Activated CD8-positive, alpha-beta memory T cell treated with anti-CD3 and anti-CD28 coated beads, Interleukin-2, amount 10 ng/mL, durations not matched to agents 7 days and 5 days (primary cell): ENCODE measurements around the gene KCNAB1. TPM values are rescaled to one million over a fixed set of nuclear protein-coding genes. Genes with fewer than 3 reads are reported as not detected.

ENCODE experiments used
- ATAC-seq: fragments of 150-1000 bp; cut with Tn5 transposase; one replicate; pipeline ENCODE4 v1.10.0; 2021; ENCODE audit warnings: moderate library complexity
- CTCF ChIA-PET: fragments of 350-600 bp; sonication (Branson Sonifier 250); formaldehyde crosslinking; loops from one replicate; lab custom pipeline; 2021; ENCODE audit warnings: antibody characterized with exemption; lab: Charles Lee
- DNase-seq: peaks from one replicate; pipeline ENCODE4 v3.0.0-alpha.2; 2020
- H3K27ac Mint-ChIP-seq: one replicate; pipeline ENCODE4 v1.8.0; 2021; ENCODE audit warnings: mild to moderate bottlenecking, mixed read lengths
- H3K27me3 Mint-ChIP-seq: one replicate; pipeline ENCODE4 v1.8.0; 2021; ENCODE audit warnings: mixed read lengths
- H3K36me3 Mint-ChIP-seq: one replicate; pipeline ENCODE4 v1.8.0; 2021; ENCODE audit warnings: mild to moderate bottlenecking, mixed read lengths
- H3K4me1 Mint-ChIP-seq: one replicate; pipeline ENCODE4 v1.8.0; 2021; ENCODE audit warnings: mixed read lengths
- H3K4me3 Mint-ChIP-seq: one replicate; pipeline ENCODE4 v1.8.0; 2021; ENCODE audit warnings: mild to moderate bottlenecking, moderate library complexity, mixed read lengths
- H3K9me3 Mint-ChIP-seq: one replicate; pipeline ENCODE4 v1.8.0; 2022; ENCODE audit warnings: low read depth, mixed read lengths
- total RNA-seq, 2 experiments: library from RNA; stranded (reverse); gene quantifications; one replicate each; pipeline ENCODE4 v1.2.3, GENCODE V29; 2021

The KCNAB1 gene
- total RNA-seq, 2 experiments from 2014 or later = 0.19 TPM; not detected in 1

- DNase-seq = no peak
- H3K9me3 Mint-ChIP-seq = no peaks in the 10 kb centered on the region
- no peaks in the 10 kb centered on the region for H3K36me3 Mint-ChIP-seq
- H3K4me3 Mint-ChIP-seq = no peak overlapping the region
- H3K4me1 Mint-ChIP-seq = no peaks in the 10 kb centered on the region
- CTCF ChIA-PET = interaction anchor here (1.2 to 1.4 kb wide), 2 partner anchors 9 to 15 kb away, joined by 3 to 4 read pairs; no protein-coding TSS in a partner anchor
- ATAC-seq = no peak
- peaks cover 15% of the 10 kb centered on the region for H3K27me3 Mint-ChIP-seq
- H3K27ac Mint-ChIP-seq = no peak overlapping the region
These were observed 339.1 kb downstream of the KCNAB1 start for GRCh38 chr3:156459434-156459833.

DNA sequence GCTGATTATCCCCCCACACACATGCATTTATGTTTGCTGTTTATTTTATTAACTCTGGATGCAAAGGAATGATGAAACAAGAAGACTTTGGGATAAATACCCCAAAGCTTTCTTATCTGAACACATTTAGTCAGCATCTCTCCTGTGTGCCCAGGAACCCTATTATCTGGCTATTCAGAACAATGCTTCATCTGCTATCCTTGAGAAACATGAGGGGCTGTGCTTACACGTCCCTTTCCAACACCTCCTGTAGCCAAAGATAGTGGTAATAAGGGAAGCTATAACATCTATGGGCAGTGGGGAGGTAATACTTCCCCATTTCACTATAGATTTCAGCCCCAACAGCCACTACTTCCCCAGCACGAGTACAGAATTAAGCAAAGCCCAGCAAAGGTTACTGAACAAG is 339.8 kb downstream of the KCNAB1 start:
- H3K9me3 Mint-ChIP-seq = no peaks in the 10 kb centered on the region
- H3K4me3 Mint-ChIP-seq = no peak overlapping the region
- DNase-seq (no peak), ATAC-seq (no peak)
- H3K4me1 Mint-ChIP-seq = no peaks in the 10 kb centered on the region
- H3K27me3 Mint-ChIP-seq = peaks cover 15% of the 10 kb centered on the region
- H3K27ac Mint-ChIP-seq = no peak overlapping the region
- CTCF ChIA-PET = no interaction called here
- no peaks in the 10 kb centered on the region for H3K36me3 Mint-ChIP-seq

DNA sequence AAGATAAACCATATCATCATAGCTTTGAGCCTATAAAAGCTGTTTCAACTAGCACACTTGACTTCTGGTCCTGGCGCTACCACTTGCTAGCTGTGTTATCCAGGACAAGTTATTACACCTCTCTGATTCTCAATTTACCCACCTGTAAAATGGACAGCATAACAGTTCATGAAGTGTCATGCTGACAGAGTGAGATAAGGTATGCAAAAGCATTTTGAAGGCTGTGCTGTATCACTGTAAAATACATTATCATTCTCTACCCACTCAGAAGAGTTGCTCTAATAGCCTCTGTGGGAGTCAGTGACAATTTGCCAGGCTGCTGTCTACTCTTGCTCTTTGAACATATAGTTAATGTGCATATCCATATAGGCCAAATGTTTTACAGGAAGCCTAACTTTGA is 341.5 kb downstream of the KCNAB1 start:
- DNase-seq = no peak
- Mint-ChIP-seq H3K27me3 (peaks cover 17% of the 10 kb centered on the region), H3K4me3 (no peak overlapping the region), H3K4me1 (no peaks in the 10 kb centered on the region), H3K36me3 (no peaks in the 10 kb centered on the region), H3K9me3 (no peaks in the 10 kb centered on the region), H3K27ac (no peak overlapping the region)
- CTCF ChIA-PET = interaction anchor here (1.2 to 1.4 kb wide), 3 partner anchors 10 to 48 kb away, joined by 3 to 4 read pairs (median 3); no protein-coding TSS in a partner anchor
- ATAC-seq = no peak

GRCh38 chr3:156463123-156463522 is 342.7 kb downstream of the KCNAB1 start:
- Mint-ChIP-seq H3K36me3 (no peaks in the 10 kb centered on the region), H3K27ac (no peak overlapping the region), H3K27me3 (peaks cover 19% of the 10 kb centered on the region), H3K9me3 (no peaks in the 10 kb centered on the region), H3K4me1 (no peaks in the 10 kb centered on the region), H3K4me3 (no peak overlapping the region)
- ATAC-seq (no peak), DNase-seq (no peak)
- CTCF ChIA-PET = no interaction called here

DNA sequence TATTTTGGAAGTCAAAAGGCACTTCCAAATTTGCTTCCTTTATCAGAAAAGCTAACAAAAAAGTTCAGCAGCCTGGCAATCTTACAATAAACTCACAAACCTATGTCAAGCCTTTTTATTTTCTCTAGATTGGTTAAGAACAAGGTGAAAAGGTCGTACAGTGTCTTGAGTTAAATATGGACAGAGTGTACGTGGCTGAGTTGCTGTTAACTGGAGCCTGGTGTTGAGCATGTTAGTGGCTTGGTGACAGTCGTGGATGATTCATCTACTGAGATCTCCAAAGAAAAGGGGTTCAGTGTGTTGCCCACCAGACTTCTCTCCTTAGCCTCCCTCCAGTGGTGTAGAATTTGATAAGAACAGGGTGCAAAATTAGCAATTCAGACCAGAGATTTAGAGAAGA is 344.8 kb downstream of the KCNAB1 start:
- ATAC-seq (no peak), DNase-seq (no peak)
- no peaks in the 10 kb centered on the region for H3K4me1 Mint-ChIP-seq
- H3K27ac Mint-ChIP-seq = no peak overlapping the region
- H3K9me3 Mint-ChIP-seq = no peaks in the 10 kb centered on the region
- H3K4me3 Mint-ChIP-seq = no peak overlapping the region
- peaks cover 19% of the 10 kb centered on the region for H3K27me3 Mint-ChIP-seq
- CTCF ChIA-PET = interaction anchor here (1.4 to 2.4 kb wide), 2 partner anchors 9 to 16 kb away, joined by 3 to 11 read pairs; no protein-coding TSS in a partner anchor
- H3K36me3 Mint-ChIP-seq = no peaks in the 10 kb centered on the region

GRCh38 chr3:156469456-156469855 is 349.1 kb downstream of the KCNAB1 start:
- H3K9me3 Mint-ChIP-seq = no peaks in the 10 kb centered on the region
- ATAC-seq (no peak), DNase-seq (no peak)
- H3K27me3 Mint-ChIP-seq = peaks cover 27% of the 10 kb centered on the region
- CTCF ChIA-PET = interaction anchor here (1.6 kb wide), 1 partner anchor 613 kb away, joined by 3 read pairs; no protein-coding TSS in a partner anchor
- H3K36me3 Mint-ChIP-seq = no peaks in the 10 kb centered on the region
- H3K4me3 Mint-ChIP-seq = no peak overlapping the region
- H3K4me1 Mint-ChIP-seq = no peaks in the 10 kb centered on the region
- no peak overlapping the region for H3K27ac Mint-ChIP-seq

DNA sequence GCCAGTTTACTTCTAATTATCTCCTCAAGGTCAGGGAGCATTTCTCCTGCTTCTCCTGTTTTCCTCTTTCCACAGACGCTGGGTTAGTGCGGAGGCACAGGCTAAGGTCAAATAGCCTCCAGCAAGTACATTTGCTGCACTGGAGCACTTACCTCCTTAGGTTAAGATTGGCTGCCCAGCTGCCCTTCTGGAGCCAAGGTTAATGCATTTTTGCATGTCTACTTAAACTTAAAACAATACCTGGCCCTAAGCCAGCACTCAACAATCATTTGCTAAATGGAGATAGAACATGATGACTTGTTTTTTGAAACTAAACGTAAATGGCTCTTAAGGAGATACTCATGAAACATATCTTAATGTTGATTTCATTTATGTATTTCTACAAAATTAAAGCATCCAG is 351.1 kb downstream of the KCNAB1 start:
- H3K4me3 Mint-ChIP-seq = no peak overlapping the region
- H3K27me3 Mint-ChIP-seq = peaks cover 33% of the 10 kb centered on the region
- DNase-seq (no peak), ATAC-seq (no peak)
- no peak overlapping the region for H3K27ac Mint-ChIP-seq
- no peaks in the 10 kb centered on the region for H3K36me3 Mint-ChIP-seq
- CTCF ChIA-PET = interaction anchor here (1.0 to 1.3 kb wide), 3 partner anchors 10 to 666 kb away, joined by 3 to 6 read pairs (median 3); no protein-coding TSS in a partner anchor
- no peaks in the 10 kb centered on the region for H3K9me3 Mint-ChIP-seq
- H3K4me1 Mint-ChIP-seq = no peaks in the 10 kb centered on the region

DNA sequence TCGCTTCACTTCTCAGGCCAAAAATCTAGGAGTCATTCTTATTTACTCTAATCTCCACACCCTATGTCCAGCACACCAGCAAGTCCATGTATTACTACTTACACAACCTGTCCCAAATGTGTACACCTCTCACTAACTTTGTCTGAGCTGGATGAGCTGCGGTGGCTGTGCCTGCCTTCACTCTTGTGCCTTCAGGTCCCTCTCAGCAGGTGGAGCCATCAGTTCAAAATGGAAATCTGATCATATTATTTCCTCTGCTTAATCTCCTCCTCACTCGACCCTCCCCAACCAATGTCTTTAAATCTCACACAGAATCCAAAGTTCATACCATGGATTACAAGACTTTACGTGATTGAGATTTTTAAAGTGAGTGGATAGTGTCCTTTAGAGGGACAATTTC is 351.8 kb downstream of the KCNAB1 start:
- Mint-ChIP-seq H3K27me3 (peaks cover 35% of the 10 kb centered on the region), H3K36me3 (no peaks in the 10 kb centered on the region), H3K9me3 (no peaks in the 10 kb centered on the region), H3K4me3 (no peak overlapping the region), H3K27ac (no peak overlapping the region), H3K4me1 (no peaks in the 10 kb centered on the region)
- DNase-seq (no peak), ATAC-seq (no peak)
- CTCF ChIA-PET = interaction anchor here (1.0 to 3.3 kb wide), 4 partner anchors 11 to 665 kb away, joined by 3 to 24 read pairs (median 4); no protein-coding TSS in a partner anchor

DNA sequence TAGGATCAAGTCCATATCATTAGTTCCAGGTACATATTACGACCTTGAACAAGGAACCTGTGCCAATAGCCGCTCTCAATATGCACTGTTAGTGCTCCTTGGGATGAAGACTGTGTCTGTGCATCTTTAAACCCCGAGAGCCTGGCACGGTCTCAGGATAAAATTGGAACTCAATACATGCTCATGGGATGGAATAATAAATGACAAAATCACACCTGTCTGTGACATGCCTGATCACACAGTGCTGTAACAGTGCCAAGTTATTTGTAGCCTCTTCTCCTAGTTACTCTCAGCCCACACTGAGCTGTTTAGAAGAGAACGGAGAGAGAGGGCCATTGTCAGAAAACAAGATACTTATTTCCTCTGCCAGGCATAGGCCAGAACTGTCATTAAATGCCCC is 352.3 kb downstream of the KCNAB1 start:
- no peak for DNase-seq
- no peaks in the 10 kb centered on the region for H3K36me3 Mint-ChIP-seq
- no peak for ATAC-seq
- H3K9me3 Mint-ChIP-seq = no peaks in the 10 kb centered on the region
- peaks cover 37% of the 10 kb centered on the region for H3K27me3 Mint-ChIP-seq
- CTCF ChIA-PET = interaction anchor here (1.3 to 3.3 kb wide), 3 partner anchors 11 to 37 kb away, joined by 6 to 24 read pairs (median 24); no protein-coding TSS in a partner anchor
- H3K4me1 Mint-ChIP-seq = no peaks in the 10 kb centered on the region
- no peak overlapping the region for H3K27ac Mint-ChIP-seq
- H3K4me3 Mint-ChIP-seq = no peak overlapping the region

- H3K4me1 Mint-ChIP-seq = no peaks in the 10 kb centered on the region
- H3K4me3 Mint-ChIP-seq = no peak overlapping the region
- no peaks in the 10 kb centered on the region for H3K9me3 Mint-ChIP-seq
- CTCF ChIA-PET = interaction anchor here (2.9 to 3.3 kb wide), 2 partner anchors 10 to 36 kb away, joined by 24 read pairs; no protein-coding TSS in a partner anchor
- DNase-seq (no peak), ATAC-seq (no peak)
- H3K27me3 Mint-ChIP-seq = peaks cover 36% of the 10 kb centered on the region
- H3K27ac Mint-ChIP-seq = no peak overlapping the region
- no peaks in the 10 kb centered on the region for H3K36me3 Mint-ChIP-seq
These were observed 353.0 kb downstream of the KCNAB1 start for GRCh38 chr3:156473341-156473740.

- no peaks in the 10 kb centered on the region for H3K4me1 Mint-ChIP-seq
- ATAC-seq = no peak
- H3K27ac Mint-ChIP-seq = no peak overlapping the region
- peaks cover 35% of the 10 kb centered on the region for H3K27me3 Mint-ChIP-seq
- no peak for DNase-seq
- no peaks in the 10 kb centered on the region for H3K36me3 Mint-ChIP-seq
- H3K9me3 Mint-ChIP-seq = no peaks in the 10 kb centered on the region
- CTCF ChIA-PET = interaction anchor here (0.6 to 3.3 kb wide), 8 partner anchors 9 to 594 kb away, joined by 3 to 24 read pairs (median 4); no protein-coding TSS in a partner anchor
- H3K4me3 Mint-ChIP-seq = no peak overlapping the region
These were observed 354.4 kb downstream of the KCNAB1 start for GRCh38 chr3:156474560-156475389.

GRCh38 chr3:156477323-156477722 is 356.9 kb downstream of the KCNAB1 start:
- peaks cover 11% of the 10 kb centered on the region for H3K4me1 Mint-ChIP-seq
- no peaks in the 10 kb centered on the region for H3K36me3 Mint-ChIP-seq
- CTCF ChIA-PET = no interaction called here
- H3K27ac Mint-ChIP-seq = no peak overlapping the region
- no peaks in the 10 kb centered on the region for H3K9me3 Mint-ChIP-seq
- no peak overlapping the region for H3K4me3 Mint-ChIP-seq
- ATAC-seq = no peak
- peaks cover 22% of the 10 kb centered on the region for H3K27me3 Mint-ChIP-seq
- no peak for DNase-seq

GRCh38 chr3:156478891-156479290 is 358.5 kb downstream of the KCNAB1 start:
- ATAC-seq (no peak), DNase-seq (no peak)
- CTCF ChIA-PET = interaction anchor here (1.3 to 3.7 kb wide), 3 partner anchors 29 to 32 kb away, joined by 3 to 16 read pairs (median 8); no protein-coding TSS in a partner anchor
- peaks cover 17% of the 10 kb centered on the region for H3K27me3 Mint-ChIP-seq
- H3K4me1 Mint-ChIP-seq = peaks cover 26% of the 10 kb centered on the region
- H3K36me3 Mint-ChIP-seq = peaks cover 1% of the 10 kb centered on the region
- H3K4me3 Mint-ChIP-seq = no peak overlapping the region
- no peak overlapping the region for H3K27ac Mint-ChIP-seq
- H3K9me3 Mint-ChIP-seq = no peaks in the 10 kb centered on the region
